ENCODE results near the gene RTTN.
"Not testable (repeated sequence)": the region's sequence is repeated elsewhere in the genome, so short reads cannot be mapped to it uniquely, and the experiment has no call there.

RTTN gene

GRCh38 chr18:70148039-70148938 lies 57.2 kb downstream of the RTTN start:
- no peak for DNase-seq

- no peak for DNase-seq
These were observed 59.3 kb downstream of the RTTN start for GRCh38 chr18:70146174-70146573.

- DNase-seq, result peak; percentile 30 to 45
These were observed 63.5 kb downstream of the RTTN start for GRCh38 chr18:70142001-70142400.

- no peak for DNase-seq
These were observed 66.3 kb downstream of the RTTN start for GRCh38 chr18:70139138-70139537.

- no peak for DNase-seq
These were observed 69.9 kb downstream of the RTTN start for GRCh38 chr18:70135604-70136003.

- no peak for DNase-seq
These were observed 72.5 kb downstream of the RTTN start for GRCh38 chr18:70132999-70133398.

GRCh38 chr18:70128271-70128670 lies 77.2 kb downstream of the RTTN start:
- no peak for DNase-seq

GRCh38 chr18:70127359-70127758 lies 78.1 kb downstream of the RTTN start:
- DNase-seq, result no peak

- DNase-seq, result no peak
These were observed 78.7 kb downstream of the RTTN start for GRCh38 chr18:70126832-70127231.

- DNase-seq, result no peak
These were observed 81.3 kb downstream of the RTTN start for GRCh38 chr18:70124139-70124538.

GRCh38 chr18:70121842-70122241 lies 83.6 kb downstream of the RTTN start:
- DNase-seq, result no peak

- no peak for DNase-seq
These were observed 88.5 kb downstream of the RTTN start for GRCh38 chr18:70116949-70117348.

GRCh38 chr18:70113511-70113910 lies 92.0 kb downstream of the RTTN start:
- DNase-seq, result no peak

GRCh38 chr18:70110678-70111077 lies 94.8 kb downstream of the RTTN start:
- no peak for DNase-seq

- no peak for DNase-seq
These were observed 98.4 kb downstream of the RTTN start for GRCh38 chr18:70107091-70107490.

- DNase-seq, result not testable (repeated sequence)
These were observed 102.6 kb downstream of the RTTN start for GRCh38 chr18:70102854-70103253.

GRCh38 chr18:70089858-70090257 lies 115.6 kb downstream of the RTTN start:
- DNase-seq, result no peak

- DNase-seq, result no peak
These were observed 119.4 kb downstream of the RTTN start for GRCh38 chr18:70086085-70086484.

GRCh38 chr18:70085641-70086040 lies 119.8 kb downstream of the RTTN start:
- DNase-seq, result no peak

- no peak for DNase-seq
These were observed 123.1 kb downstream of the RTTN start for GRCh38 chr18:70082430-70082829.

- no peak for DNase-seq
These were observed 127.4 kb downstream of the RTTN start for GRCh38 chr18:70078106-70078505.

- no peak for DNase-seq
These were observed 129.6 kb downstream of the RTTN start for GRCh38 chr18:70075906-70076305.

GRCh38 chr18:70074116-70074515 lies 131.4 kb downstream of the RTTN start:
- DNase-seq, result no peak

- DNase-seq, result no peak
These were observed 132.1 kb downstream of the RTTN start for GRCh38 chr18:70073432-70073831.

GRCh38 chr18:70072678-70073077 lies 132.8 kb downstream of the RTTN start:
- no peak for DNase-seq
